GM23248 (cell line): ENCODE data around the gene OR6K3.

Experiments
- EZH2 ChIP-seq: fragments of 200-600 bp; sonication (generic); IDR thresholded peaks from 2 replicates; pipeline ENCODE4 v1.6.1; 2018; ENCODE audit warnings: antibody characterized with exemption, mild to moderate bottlenecking; ENCODE audit not compliant: insufficient read depth, poor library complexity, severe bottlenecking
- EZH2phosphoT487 ChIP-seq: fragments of 200-600 bp; sonication (generic); IDR thresholded peaks from 2 replicates; pipeline ENCODE4 v1.6.1; 2018; ENCODE audit warnings: antibody characterized with exemption, moderate library complexity, mild to moderate bottlenecking, low read depth; ENCODE audit not compliant: insufficient read depth

- TF ChIP-seq EZH2 (no peak), EZH2phosphoT487 (no peak)
Measured at GRCh38 chr1:158700552-158700951, 20.0 kb downstream of the OR6K3 start, which contains the start of gene OR6K2.
